Cerebellar nuclear complex (tissue), 1 donor: ENCODE measurements around the gene ZNF414.

Experiments used
- DNase-seq, 2 experiments: peaks; one replicate each; lab custom pipeline; 2025; lab: John Stamatoyannopoulos, UW

ZNF414 gene

GRCh38 chr19:8490395-8490760 lies 23.6 kb downstream of the ZNF414 start:
- DNase-seq = no peak

- DNase-seq = no peak
Observed at GRCh38 chr19:8489561-8490394, 24.2 kb downstream of the ZNF414 start.

GRCh38 chr19:8488365-8488764 lies 25.6 kb downstream of the ZNF414 start:
- no peak for DNase-seq

- no peak for DNase-seq
Observed at GRCh38 chr19:8487137-8487851, 26.7 kb downstream of the ZNF414 start.

DNA sequence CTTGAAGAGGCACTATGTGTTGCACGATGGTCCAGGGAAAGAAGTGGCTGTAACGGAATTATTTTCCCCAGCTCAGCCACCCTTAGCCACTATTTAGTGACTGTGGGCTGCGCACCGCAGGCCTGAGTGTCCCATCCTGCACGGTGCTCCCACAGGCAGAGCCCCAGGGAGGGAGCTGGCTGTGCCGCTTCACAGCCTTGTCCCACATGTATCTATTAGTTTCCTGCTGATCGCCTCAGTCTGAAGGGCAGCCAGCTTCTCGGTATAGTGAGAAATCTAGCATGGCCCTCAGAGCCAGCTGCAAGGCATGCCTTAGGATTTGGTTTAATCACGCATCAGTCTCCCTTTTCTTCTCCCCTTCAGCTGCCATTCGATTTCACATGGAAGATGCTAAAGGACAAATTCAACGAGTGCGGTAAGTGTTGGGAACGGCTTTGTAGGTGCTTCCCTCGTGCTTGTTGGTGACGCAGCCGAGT lies 27.3 kb downstream of the ZNF414 start:
- DNase-seq = no peak

DNA sequence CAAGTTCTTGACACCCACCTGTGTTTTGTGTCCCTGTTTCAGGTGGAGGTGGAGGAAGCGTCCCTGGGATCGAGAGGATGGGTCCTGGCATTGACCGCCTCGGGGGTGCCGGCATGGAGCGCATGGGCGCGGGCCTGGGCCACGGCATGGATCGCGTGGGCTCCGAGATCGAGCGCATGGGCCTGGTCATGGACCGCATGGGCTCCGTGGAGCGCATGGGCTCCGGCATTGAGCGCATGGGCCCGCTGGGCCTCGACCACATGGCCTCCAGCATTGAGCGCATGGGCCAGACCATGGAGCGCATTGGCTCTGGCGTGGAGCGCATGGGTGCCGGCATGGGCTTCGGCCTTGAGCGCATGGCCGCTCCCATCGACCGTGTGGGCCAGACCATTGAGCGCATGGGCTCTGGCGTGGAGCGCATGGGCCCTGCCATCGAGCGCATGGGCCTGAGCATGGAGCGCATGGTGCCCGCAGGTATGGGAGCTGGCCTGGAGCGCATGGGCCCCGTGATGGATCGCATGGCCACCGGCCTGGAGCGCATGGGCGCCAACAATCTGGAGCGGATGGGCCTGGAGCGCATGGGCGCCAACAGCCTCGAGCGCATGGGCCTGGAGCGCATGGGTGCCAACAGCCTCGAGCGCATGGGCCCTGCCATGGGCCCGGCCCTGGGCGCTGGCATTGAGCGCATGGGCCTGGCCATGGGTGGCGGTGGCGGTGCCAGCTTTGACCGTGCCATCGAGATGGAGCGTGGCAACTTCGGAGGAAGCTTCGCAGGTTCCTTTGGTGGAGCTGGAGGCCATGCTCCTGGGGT lies 28.2 kb downstream of the ZNF414 start:
- no peak for DNase-seq

- no peak for DNase-seq
Observed at GRCh38 chr19:8484331-8484894, 29.6 kb downstream of the ZNF414 start.

DNA sequence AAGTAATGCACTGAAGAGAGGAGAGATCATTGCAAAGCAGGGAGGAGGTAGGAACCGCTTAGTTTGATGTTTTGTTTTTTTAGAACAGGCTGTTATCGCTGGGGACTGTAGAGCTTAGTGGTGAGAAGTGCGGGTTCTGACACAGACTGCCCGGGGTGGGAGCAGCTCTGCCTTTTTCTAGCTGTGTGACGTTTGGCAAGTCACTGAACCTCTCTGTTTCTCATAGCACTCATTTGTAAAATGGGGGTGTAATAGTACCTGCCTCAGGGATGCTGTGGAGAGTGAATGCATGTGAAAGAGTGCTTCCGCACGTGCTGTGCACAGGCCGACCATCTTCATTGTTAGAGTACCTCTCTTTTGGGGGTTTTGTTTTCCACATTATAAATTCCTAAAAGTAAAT lies 30.8 kb downstream of the ZNF414 start:
- DNase-seq = no peak

- no peak for DNase-seq
Observed at GRCh38 chr19:8482696-8483095, 31.3 kb downstream of the ZNF414 start.

- DNase-seq = no peak
Observed at GRCh38 chr19:8481616-8482015, 32.4 kb downstream of the ZNF414 start.

GRCh38 chr19:8481201-8481600 lies 32.8 kb downstream of the ZNF414 start:
- no peak for DNase-seq

- DNase-seq = no peak
Observed at GRCh38 chr19:8478598-8478997, 35.4 kb downstream of the ZNF414 start.

GRCh38 chr19:8477889-8478288 lies 36.1 kb downstream of the ZNF414 start:
- no peak for DNase-seq

DNA sequence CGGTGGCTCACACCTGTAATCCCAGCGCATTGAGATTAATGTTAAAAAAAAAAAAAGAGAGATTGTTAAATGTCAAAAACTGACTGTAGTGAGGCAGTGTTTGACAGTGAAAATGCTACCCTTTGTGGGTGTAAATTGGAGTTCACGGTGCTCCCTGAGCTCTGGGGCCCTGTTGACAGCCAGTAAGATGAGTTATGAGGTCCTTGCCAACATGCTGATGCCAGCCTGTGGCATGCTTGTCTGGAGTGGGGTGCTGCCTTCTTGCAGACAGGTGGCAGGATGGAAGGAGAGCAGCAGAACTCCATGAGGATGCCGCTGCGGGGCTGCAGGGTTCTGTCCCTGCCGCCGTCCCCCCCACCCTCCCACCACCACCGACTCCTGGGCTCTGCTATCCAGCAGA lies 37.4 kb downstream of the ZNF414 start:
- peak in 1 of 2 experiments; percentile 33 for DNase-seq

DNA sequence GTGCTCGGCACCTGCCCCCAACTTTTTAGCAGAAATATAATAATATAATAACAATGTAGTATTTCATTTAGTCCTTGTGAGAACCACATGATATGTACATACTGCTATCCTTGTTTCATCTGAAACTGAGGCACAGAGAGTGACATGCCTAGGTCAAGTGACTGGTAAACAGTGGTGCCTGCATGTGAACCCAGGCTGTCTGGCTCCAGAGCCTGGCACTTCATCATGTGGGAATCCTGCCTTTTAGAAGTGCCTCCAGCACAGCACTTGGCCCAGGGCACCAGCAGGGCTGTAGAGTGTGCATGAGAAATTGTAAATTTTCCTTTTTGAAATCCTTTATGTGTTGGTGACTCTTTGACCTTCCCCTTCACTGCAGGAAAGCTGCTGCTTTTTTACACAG lies 39.0 kb downstream of the ZNF414 start:
- no peak for DNase-seq

DNA sequence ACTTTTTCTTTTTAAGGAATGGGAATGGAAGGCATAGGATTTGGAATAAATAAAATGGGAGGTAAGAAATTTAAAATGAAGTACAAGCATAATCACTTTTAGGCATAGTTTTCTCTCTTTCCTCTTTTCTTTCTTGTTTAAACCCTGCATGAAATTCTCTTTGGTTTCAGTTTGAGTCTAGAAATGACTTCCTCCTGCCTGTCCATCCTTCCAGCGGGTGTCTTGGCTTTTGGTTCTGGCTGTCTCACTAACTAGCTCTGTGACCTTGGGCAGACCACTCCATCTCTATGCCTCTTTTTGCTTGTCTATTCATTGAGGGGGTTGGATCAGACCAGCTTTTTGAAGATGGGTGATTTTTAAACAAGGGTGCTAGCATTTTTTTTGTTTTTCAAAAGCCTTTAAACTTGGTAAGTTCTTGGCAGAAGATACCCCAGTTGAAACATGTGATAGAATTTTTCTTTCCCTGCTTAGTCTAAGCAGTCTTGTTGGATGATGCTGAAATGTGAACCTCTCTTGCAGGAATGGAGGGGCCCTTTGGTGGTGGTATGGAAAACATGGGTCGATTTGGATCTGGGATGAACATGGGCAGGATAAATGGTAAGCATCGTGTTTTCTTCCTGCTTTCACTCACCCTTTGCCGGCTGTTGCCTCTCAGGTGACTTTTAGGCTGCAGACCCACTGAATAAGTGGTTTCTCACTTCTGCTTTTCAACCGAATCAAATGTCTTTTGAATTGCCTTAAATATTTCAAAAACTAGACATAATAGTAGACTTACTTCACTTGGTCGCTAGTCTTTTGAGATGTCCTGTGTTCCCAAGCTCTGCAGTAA lies 40.1 kb downstream of the ZNF414 start:
- no peak for DNase-seq

GRCh38 chr19:8469613-8470368 lies 44.2 kb downstream of the ZNF414 start:
- no peak for DNase-seq

DNA sequence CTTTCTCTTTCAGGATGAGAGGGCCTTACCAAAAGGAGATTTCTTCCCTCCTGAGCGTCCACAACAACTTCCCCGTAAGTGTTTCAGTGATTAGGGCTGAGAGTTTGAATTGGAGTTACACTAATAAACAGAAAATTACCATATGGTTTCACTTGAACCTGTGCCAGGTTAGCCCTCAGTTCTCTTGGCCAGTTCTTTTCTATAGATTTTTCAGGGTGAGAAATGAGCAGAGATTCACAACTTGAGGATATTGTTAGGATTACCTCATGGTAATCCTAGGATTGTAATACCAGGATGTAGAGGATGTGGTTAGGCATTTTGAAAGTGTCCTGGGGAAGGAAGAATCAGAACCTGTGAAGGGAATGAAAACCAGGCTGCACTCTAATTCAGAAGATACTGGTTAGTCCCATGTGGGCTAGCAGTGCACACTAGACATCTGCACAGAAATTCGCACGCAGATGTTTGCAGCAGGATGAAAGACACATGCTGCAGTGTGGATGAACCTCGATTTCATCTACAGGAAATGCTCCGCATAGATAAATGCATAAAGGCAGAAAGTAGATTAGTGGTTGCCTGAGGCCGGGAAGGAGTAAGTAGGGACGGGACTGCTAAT lies 45.1 kb downstream of the ZNF414 start:
- DNase-seq = no peak

GRCh38 chr19:8468124-8468523 lies 45.8 kb downstream of the ZNF414 start:
- no peak for DNase-seq

- DNase-seq = no peak
Observed at GRCh38 chr19:8466018-8466417, 47.9 kb downstream of the ZNF414 start.
